CD4-positive, alpha-beta T cell treated with Interleukin-6 at 100 ng/mL for 8 hours (primary cell): ENCODE data around the gene OR10G8.
A peak's percentile ranks its signal among the peaks of the same experiment; 100 is the strongest.
"Not testable (repeated sequence)": the region's sequence is repeated elsewhere in the genome, so short reads cannot be mapped to it uniquely, and the experiment has no call there.

Experiments
- DNase-seq: peaks from one replicate; pipeline ENCODE4 v3.0.0-alpha.2; 2020; ENCODE audit warnings: mixed read lengths, low spot score

Gene OR10G8

DNA sequence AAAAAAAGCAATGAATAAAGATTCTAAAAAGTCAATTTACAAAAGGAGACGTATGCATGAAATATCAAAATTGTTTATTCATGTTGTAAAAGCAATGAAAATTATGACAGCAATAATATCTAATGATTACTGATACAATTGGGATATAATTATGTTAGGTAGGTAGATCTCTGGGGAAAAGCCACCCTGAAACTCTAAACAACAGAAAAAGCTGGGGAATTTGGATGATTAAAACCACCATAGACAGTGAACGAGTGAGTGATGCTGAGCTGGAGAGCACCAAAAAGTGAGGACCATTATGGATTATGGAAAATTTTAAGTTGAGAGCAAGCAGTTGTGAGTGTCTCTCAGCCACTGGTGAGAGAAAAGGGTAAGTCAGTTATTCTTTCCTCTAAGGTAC is at the start of gene OR10G8:
Gene OR10G8 (plus strand): TSS at position 301 of the 400 bp plus-strand sequence. CDS start 2,825 bp downstream, outside the sequence.
- DNase-seq: no peak

DNA sequence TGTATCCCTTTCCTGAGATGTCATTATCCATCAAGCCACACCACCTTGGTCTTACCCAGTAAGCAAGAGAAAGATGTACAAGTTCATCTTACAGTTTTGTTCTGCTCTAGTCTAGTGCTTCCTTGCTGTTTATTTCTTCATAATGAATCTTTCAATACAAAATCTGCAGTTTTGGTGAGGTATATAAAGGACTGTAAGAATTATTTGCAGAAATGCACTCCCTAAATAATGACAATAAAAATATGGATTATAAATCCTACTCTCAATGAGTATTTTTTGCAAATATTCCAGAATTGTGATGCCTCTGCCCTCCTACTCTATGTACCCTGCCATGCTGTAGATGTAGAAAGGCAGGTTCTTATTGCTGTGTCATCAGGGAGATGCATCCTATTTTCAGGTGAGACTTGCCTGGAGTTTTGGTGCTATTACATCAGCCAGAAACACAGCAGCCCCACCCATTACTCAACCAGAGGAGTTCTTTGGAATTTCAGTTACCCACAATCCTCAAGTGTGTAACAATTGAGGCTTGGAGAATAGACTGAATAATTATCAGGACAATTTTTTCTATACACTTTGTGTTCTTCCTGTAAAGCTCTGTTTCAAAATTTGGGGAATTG is 48.8 kb upstream of the OR10G8 start, which contains the start of gene OR10S1:
Gene OR10S1 (minus strand): TSS at position 51 of the 617 bp plus-strand sequence. CDS start 117 bp downstream, outside the sequence.
- no peak for DNase-seq

DNA sequence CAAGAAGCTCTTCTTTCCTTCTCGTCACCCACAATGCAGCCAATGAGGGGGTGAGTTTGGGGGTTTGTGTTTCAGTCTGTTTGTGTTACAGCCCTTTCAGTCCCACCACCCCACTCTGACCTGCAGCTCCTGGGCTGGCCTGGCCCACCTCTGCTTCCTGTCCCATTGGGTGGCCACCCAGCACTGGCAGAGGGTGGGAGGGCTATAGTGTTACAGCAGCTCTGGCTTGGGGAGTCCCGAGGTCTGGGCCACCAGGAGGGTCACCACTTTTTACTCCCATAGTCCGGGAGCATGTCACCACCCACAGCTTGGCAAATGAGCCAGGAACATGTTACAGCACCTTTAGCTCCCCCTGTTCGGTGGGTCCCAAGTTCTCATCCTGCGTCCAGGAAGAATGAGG is 47.3 kb upstream of the OR10G8 start:
- no peak for DNase-seq

DNA sequence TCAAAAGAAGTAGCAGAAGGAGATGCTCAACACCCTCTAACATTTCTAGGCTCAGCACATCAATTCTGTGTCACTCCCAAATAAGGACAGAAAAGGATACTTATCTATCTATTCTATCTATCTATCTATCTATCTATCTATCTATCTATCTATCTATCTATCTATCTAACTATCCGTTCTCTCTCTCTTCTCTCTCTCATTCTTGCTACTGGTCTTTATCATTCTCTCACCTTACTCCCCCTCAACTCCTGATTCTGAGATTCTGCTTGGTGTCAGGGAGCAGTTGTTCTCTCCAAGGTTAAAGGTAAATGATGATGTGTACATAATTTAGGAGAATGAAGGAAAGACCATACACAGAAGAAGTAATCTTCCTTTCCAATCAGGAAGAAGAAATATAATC is 31.5 kb upstream of the OR10G8 start, which contains the start of gene OR10G6:
Gene OR10G6 (minus strand): TSS at position 43 of the 400 bp plus-strand sequence. CDS start 0 bp downstream, at position 43.
- DNase-seq: no peak

- no peak for DNase-seq
Measured at GRCh38 chr11:124012697-124013096, 13.9 kb upstream of the OR10G8 start, which contains the start of gene OR10G4. Gene OR10G4 (plus strand): TSS chr11:124012997. CDS start chr11:124015575, 2,578 bp downstream.

DNA sequence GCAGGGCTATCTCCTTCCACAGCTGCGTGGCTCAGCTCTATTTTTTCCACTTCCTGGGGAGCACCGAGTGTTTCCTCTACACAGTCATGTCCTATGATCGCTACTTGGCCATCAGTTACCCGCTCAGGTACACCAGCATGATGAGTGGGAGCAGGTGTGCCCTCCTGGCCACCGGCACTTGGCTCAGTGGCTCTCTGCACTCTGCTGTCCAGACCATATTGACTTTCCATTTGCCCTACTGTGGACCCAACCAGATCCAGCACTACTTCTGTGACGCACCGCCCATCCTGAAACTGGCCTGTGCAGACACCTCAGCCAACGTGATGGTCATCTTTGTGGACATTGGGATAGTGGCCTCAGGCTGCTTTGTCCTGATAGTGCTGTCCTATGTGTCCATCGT is 10.8 kb upstream of the OR10G8 start:
- DNase-seq: not testable (repeated sequence)

GRCh38 chr11:124036666-124037065 is 10.1 kb downstream of the OR10G8 start:
- no peak for DNase-seq

DNA sequence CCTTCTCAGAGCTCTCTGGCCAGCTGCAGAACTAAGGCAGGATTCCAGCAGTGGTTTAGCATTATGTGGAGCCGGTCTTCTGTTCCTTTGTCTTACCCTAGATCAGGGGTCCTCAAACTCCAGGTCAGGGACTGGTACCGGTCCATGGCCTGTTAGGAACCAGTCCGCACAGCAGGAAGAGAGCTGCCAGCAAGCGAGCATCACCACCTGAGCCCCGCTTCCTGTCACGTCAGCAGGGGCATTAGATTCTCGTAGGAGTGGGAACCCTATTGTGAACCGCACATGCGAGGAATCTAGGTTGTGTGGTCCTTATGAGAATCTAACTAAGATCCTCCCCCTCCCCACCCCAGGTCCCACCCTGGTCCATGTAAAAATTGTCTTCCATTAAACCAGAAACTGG is 13.0 kb downstream of the OR10G8 start:
- no peak for DNase-seq

- DNase-seq: no peak
Measured at GRCh38 chr11:124041254-124041653, 14.7 kb downstream of the OR10G8 start, which contains the start of gene OR10G7. Gene OR10G7 (minus strand): TSS chr11:124041325. CDS start chr11:124039001, 2,324 bp downstream.

DNA sequence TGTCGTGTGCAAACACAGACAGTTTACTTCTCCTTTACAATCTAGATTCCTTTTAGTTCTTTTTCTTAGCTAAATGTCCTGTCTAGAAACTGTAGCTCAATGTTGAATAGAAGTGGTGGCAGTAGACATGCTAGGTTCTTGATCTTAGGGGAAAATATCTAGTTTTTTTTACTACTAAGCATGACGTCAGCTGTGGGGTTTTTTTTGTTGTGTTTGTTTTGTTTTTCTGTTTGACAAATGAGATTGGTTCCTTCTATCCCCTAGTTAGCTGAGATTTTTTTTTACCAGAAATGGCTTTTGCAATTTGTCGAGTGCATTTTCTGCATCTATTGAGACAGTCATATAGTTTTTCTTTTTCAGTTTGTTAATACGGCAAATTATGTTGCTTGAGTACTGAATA is 16.8 kb downstream of the OR10G8 start:
- no peak for DNase-seq

- no peak for DNase-seq
Measured at GRCh38 chr11:124050748-124051147, 24.1 kb downstream of the OR10G8 start.

- no peak for DNase-seq
Measured at GRCh38 chr11:124052966-124053365, 26.4 kb downstream of the OR10G8 start.

GRCh38 chr11:124068601-124069110 is 42.1 kb downstream of the OR10G8 start:
- no peak for DNase-seq

- DNase-seq: peak; percentile 12
Measured at GRCh38 chr11:124069429-124070401, 43.1 kb downstream of the OR10G8 start.

- DNase-seq: peak; percentile 54
Measured at GRCh38 chr11:124070915-124071622, 44.5 kb downstream of the OR10G8 start.

- no peak for DNase-seq
Measured at GRCh38 chr11:124071623-124071948, 45.0 kb downstream of the OR10G8 start.

GRCh38 chr11:124072147-124072546 is 45.5 kb downstream of the OR10G8 start:
- DNase-seq: no peak

DNA sequence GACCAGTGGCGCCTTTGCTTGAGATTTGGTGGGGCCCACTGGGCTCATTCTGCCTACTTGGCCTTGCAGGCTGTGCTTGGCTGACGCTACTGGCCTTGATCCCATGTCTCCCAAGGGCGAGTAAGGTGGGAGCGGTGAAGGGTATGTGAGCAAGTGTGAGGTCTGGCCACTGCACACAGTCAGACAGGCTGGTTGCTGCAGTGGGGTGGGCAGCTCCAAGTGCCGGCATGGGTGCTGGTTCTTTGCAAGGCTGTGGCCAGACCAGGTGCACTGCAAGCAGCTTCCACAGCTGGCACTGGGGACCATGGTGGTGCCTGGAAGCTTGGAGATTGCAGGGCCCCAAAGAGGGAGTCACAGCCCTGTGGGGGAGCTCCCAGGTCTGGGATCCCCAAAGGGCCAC is 48.0 kb downstream of the OR10G8 start:
- no peak for DNase-seq

DNA sequence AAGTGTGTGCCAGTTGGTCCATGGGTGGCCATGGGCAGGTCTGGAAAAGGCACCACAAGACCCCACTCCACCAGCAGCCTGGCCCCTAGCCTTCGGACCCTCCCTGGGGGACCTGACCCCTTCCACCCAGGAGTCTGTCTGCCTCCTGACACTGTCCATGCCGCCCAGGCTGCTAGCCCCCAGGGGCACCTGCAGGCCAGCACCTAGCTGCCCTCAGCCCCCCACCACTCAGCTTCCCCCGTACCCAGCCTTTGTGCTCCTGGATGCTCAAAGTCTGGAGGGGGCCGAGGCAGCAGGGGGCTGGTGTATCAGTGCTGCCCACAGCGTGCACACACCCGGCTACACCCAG is 48.9 kb downstream of the OR10G8 start:
- DNase-seq: no peak

GRCh38 chr11:124075841-124076651 is 49.4 kb downstream of the OR10G8 start:
- DNase-seq: no peak

GRCh38 chr11:124077266-124077665 is 50.7 kb downstream of the OR10G8 start:
- no peak for DNase-seq
